ENCODE results near the gene PIK3CA.
A peak's percentile ranks its signal among the peaks of the same experiment; 100 is the strongest.
"Not testable (repeated sequence)": the region's sequence is repeated elsewhere in the genome, so short reads cannot be mapped to it uniquely, and the experiment has no call there.

PIK3CA gene

DNA sequence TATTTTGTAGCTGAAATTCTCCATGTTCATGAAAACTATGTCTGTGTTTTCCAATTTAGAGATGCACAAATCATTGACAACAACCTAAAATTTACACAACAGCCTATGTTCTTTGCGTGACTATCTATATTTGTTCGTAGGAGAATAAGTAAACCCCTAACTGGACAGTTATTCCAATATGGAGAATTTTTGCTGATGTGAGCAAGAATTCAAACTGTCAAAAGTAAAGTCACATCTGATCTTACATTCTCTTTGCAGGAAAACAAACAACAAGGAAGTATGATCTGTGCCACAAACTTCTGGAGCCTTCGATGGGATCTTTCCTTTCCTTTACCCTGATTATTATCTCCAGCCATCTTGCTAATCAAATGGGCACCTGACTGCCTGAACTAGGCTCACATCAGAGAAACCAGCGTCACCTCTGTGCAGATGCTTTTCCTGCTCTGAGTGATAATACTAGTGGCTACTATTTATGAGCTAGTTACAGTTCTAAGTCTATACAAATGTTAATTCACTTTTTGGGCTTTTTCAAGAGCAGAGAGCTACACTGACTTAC is 121.1 kb downstream of the PIK3CA start:
- no peak for DNase-seq (ENCODE audit: low spot score in 2 of 2)
- Mint-ChIP-seq H3K36me3 (no peaks in the 10 kb centered on the region), H3K4me1 (peaks cover 32% of the 10 kb centered on the region), H3K4me3 (no peak overlapping the region), H3K27me3 (no peaks in the 10 kb centered on the region), H3K9me3 (no peaks in the 10 kb centered on the region), H3K27ac (peak overlapping the region; percentile 55)
- ATAC-seq (ENCODE audit: low read depth) = no peak

- H3K4me3 Mint-ChIP-seq = no peak overlapping the region
- no peaks in the 10 kb centered on the region for H3K9me3 Mint-ChIP-seq
- DNase-seq (ENCODE audit: low spot score in 2 of 2) (no peak), ATAC-seq (ENCODE audit: low read depth) (no peak)
- H3K36me3 Mint-ChIP-seq = no peaks in the 10 kb centered on the region
- peaks cover 3% of the 10 kb centered on the region for H3K27me3 Mint-ChIP-seq
- peaks cover 12% of the 10 kb centered on the region for H3K4me1 Mint-ChIP-seq
- H3K27ac Mint-ChIP-seq = no peak overlapping the region
These were observed 124.2 kb downstream of the PIK3CA start for GRCh38 chr3:179272385-179272784.

GRCh38 chr3:179274434-179274833 is 126.3 kb downstream of the PIK3CA start:
- not testable (repeated sequence) for ATAC-seq (ENCODE audit: low read depth); H3K27me3 Mint-ChIP-seq; H3K4me1 Mint-ChIP-seq; H3K27ac Mint-ChIP-seq; H3K4me3 Mint-ChIP-seq; DNase-seq (ENCODE audit: low spot score in 2 of 2); H3K9me3 Mint-ChIP-seq; H3K36me3 Mint-ChIP-seq

DNA sequence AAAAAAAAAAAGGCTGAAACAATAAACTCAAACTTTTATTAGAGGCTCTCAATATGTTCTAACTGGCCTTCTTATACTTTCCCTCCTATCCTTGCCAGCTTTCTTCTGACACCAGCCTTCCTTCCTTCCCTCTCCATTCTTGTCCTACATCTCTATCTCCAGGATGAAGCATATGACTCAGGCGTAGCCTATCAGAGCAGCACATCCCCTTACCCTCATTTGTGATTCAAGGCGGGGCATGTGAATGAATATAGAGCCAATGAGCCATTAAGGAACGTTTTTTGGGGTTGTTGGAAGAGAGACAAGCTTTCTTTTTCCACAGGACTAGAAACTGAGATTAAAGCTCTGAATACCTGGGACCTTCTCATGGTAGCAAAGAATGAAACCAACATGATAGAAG is 127.8 kb downstream of the PIK3CA start:
- Mint-ChIP-seq H3K9me3 (no peaks in the 10 kb centered on the region), H3K27me3 (peaks cover 8% of the 10 kb centered on the region), H3K4me3 (no peak overlapping the region), H3K27ac (no peak overlapping the region), H3K4me1 (peaks cover 3% of the 10 kb centered on the region), H3K36me3 (no peaks in the 10 kb centered on the region)
- ATAC-seq (ENCODE audit: low read depth) (no peak), DNase-seq (ENCODE audit: low spot score in 2 of 2) (no peak)

GRCh38 chr3:179276743-179277142 is 128.6 kb downstream of the PIK3CA start:
- Mint-ChIP-seq H3K36me3 (no peaks in the 10 kb centered on the region), H3K4me1 (peaks cover 3% of the 10 kb centered on the region), H3K9me3 (no peaks in the 10 kb centered on the region), H3K27me3 (peaks cover 8% of the 10 kb centered on the region), H3K27ac (no peak overlapping the region), H3K4me3 (no peak overlapping the region)
- ATAC-seq (ENCODE audit: low read depth) = no peak
- DNase-seq (ENCODE audit: low spot score in 2 of 2) = no peak

- Mint-ChIP-seq H3K9me3 (no peaks in the 10 kb centered on the region), H3K27ac (no peak overlapping the region), H3K27me3 (peaks cover 13% of the 10 kb centered on the region), H3K4me1 (no peaks in the 10 kb centered on the region), H3K36me3 (no peaks in the 10 kb centered on the region), H3K4me3 (no peak overlapping the region)
- ATAC-seq (ENCODE audit: low read depth) (no peak), DNase-seq (ENCODE audit: low spot score in 2 of 2) (no peak)
These were observed 130.0 kb downstream of the PIK3CA start for GRCh38 chr3:179278151-179278550.

GRCh38 chr3:179278932-179279693 is 131.0 kb downstream of the PIK3CA start:
- Mint-ChIP-seq H3K4me3 (no peak overlapping the region), H3K27me3 (peaks cover 13% of the 10 kb centered on the region), H3K36me3 (no peaks in the 10 kb centered on the region), H3K27ac (no peak overlapping the region), H3K9me3 (no peaks in the 10 kb centered on the region), H3K4me1 (no peaks in the 10 kb centered on the region)
- no peak for ATAC-seq (ENCODE audit: low read depth)
- DNase-seq (ENCODE audit: low spot score in 2 of 2) = no peak

DNA sequence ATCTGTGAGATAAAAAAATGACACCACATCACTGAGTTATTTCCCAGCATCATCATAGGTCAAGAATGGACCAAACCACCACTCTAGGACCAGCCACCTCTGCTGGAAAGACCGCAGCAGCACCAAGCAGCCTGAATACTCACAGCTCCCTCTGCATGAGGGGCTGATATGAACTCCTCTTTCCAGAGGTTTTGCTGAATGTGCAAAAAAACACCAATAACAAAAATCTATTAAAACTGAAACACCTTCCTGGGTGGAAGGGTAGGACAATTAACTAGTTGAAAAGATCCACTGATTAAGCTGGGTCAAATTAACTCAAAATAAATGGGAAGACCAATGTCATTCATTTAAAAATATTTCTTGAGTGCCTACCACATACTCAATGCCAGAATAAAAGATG is 131.7 kb downstream of the PIK3CA start:
- H3K9me3 Mint-ChIP-seq = no peaks in the 10 kb centered on the region
- H3K4me1 Mint-ChIP-seq = no peaks in the 10 kb centered on the region
- H3K27ac Mint-ChIP-seq = no peak overlapping the region
- H3K4me3 Mint-ChIP-seq = no peak overlapping the region
- no peak for ATAC-seq (ENCODE audit: low read depth)
- peaks cover 13% of the 10 kb centered on the region for H3K27me3 Mint-ChIP-seq
- no peak for DNase-seq (ENCODE audit: low spot score in 2 of 2)
- no peaks in the 10 kb centered on the region for H3K36me3 Mint-ChIP-seq

GRCh38 chr3:179281825-179282224 is 133.7 kb downstream of the PIK3CA start:
- Mint-ChIP-seq H3K4me1 (no peaks in the 10 kb centered on the region), H3K4me3 (no peak overlapping the region), H3K36me3 (no peaks in the 10 kb centered on the region), H3K27ac (no peak overlapping the region), H3K27me3 (peaks cover 12% of the 10 kb centered on the region), H3K9me3 (no peaks in the 10 kb centered on the region)
- ATAC-seq (ENCODE audit: low read depth) = no peak
- DNase-seq (ENCODE audit: low spot score in 2 of 2) = no peak

DNA sequence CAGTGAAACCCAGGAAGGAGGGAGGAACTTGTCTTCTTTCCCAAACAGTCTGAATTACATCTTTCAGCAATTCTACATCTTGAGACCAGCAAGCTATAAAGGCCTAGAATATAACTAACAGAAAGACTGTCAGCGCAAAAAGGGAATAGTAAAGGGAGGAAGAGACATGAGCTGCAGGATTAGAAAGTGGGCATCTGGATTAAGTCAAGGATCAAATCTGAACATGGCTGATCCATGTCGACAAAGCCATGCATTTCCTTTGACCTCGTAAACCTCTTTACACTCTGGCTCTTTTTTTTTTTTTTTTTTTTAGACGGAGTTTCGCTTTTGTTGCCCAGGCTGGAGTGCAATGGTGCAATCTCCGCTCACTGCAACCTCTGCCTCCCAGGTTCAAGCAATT is 138.2 kb downstream of the PIK3CA start:
- H3K36me3 Mint-ChIP-seq = no peaks in the 10 kb centered on the region
- peaks cover 9% of the 10 kb centered on the region for H3K27me3 Mint-ChIP-seq
- DNase-seq (ENCODE audit: low spot score in 2 of 2) (no peak), ATAC-seq (ENCODE audit: low read depth) (no peak)
- H3K9me3 Mint-ChIP-seq = no peaks in the 10 kb centered on the region
- no peak overlapping the region for H3K4me3 Mint-ChIP-seq
- H3K4me1 Mint-ChIP-seq = no peaks in the 10 kb centered on the region
- no peak overlapping the region for H3K27ac Mint-ChIP-seq

- no peaks in the 10 kb centered on the region for H3K9me3 Mint-ChIP-seq
These were observed 140.7 kb downstream of the PIK3CA start for GRCh38 chr3:179288845-179289244.

DNA sequence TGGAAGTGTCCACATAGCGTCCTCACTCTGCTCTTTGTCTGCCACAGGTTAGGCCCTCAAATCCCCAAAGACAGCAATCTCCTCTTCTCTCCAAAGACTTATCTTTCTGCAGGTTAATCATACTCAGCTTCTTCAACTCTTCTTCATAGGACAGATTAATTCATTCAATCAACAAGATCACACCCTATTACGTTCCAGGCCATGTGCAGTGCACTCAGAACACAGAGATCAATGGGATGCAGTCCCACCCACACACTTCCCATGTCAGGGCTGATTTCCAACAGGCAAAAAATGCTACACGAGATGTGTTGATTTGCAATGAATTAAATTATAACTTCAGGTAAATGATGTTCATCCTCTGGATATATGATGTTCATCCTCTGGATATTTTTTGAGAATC is 141.1 kb downstream of the PIK3CA start:
- H3K4me3 Mint-ChIP-seq = no peak overlapping the region
- no peaks in the 10 kb centered on the region for H3K36me3 Mint-ChIP-seq
- H3K27me3 Mint-ChIP-seq = peaks cover 4% of the 10 kb centered on the region
- ATAC-seq (ENCODE audit: low read depth) = no peak
- no peak for DNase-seq (ENCODE audit: low spot score in 2 of 2)
- no peaks in the 10 kb centered on the region for H3K4me1 Mint-ChIP-seq
- no peak overlapping the region for H3K27ac Mint-ChIP-seq
- H3K9me3 Mint-ChIP-seq = no peaks in the 10 kb centered on the region

More at GRCh38 chr3:179288845-179289244, 140.7 kb downstream of the PIK3CA start:
- no peaks in the 10 kb centered on the region for H3K4me1 Mint-ChIP-seq
- ATAC-seq (ENCODE audit: low read depth) (no peak), DNase-seq (ENCODE audit: low spot score in 2 of 2) (no peak)
- no peaks in the 10 kb centered on the region for H3K36me3 Mint-ChIP-seq
- peaks cover 4% of the 10 kb centered on the region for H3K27me3 Mint-ChIP-seq
- H3K4me3 Mint-ChIP-seq = no peak overlapping the region
- H3K27ac Mint-ChIP-seq = no peak overlapping the region

Data from memory B cell (primary cell).